Right hindlimb (tissue), 1 donor: Measurements from ENCODE around the gene LMF2.

Experiments
- DNase-seq: peaks from one replicate; pipeline ENCODE4 v3.0.0-alpha.2; 2018

Gene LMF2

GRCh38 chr22:50481045-50481439 lies 26.5 kb downstream of the LMF2 start:
- DNase-seq = no peak

GRCh38 chr22:50479721-50480120 lies 27.8 kb downstream of the LMF2 start:
- no peak for DNase-seq

- DNase-seq = no peak
These were observed 29.6 kb downstream of the LMF2 start for GRCh38 chr22:50477923-50478322.

GRCh38 chr22:50476868-50477267 lies 30.6 kb downstream of the LMF2 start:
- DNase-seq = no peak

GRCh38 chr22:50475652-50476002 lies 31.9 kb downstream of the LMF2 start:
- DNase-seq = no peak

- DNase-seq = peak; percentile 94
These were observed 32.5 kb downstream of the LMF2 start, which contains the start of gene SBF1 for GRCh38 chr22:50474710-50475651. Gene SBF1, minus strand, starts transcription at chr22:50475035. Its CDS starts 195 bp downstream, at chr22:50474840.

GRCh38 chr22:50473855-50474671 lies 33.4 kb downstream of the LMF2 start:
- DNase-seq = peak; percentile 57

GRCh38 chr22:50473088-50473487 lies 34.4 kb downstream of the LMF2 start:
- DNase-seq = no peak

GRCh38 chr22:50471962-50472361 lies 35.5 kb downstream of the LMF2 start:
- no peak for DNase-seq

- no peak for DNase-seq
These were observed 36.2 kb downstream of the LMF2 start for GRCh38 chr22:50471197-50471847.

GRCh38 chr22:50470491-50470890 lies 37.0 kb downstream of the LMF2 start:
- DNase-seq = no peak

- DNase-seq = no peak
These were observed 37.9 kb downstream of the LMF2 start for GRCh38 chr22:50469377-50470305.

GRCh38 chr22:50468626-50469025 lies 38.9 kb downstream of the LMF2 start:
- DNase-seq = no peak

- no peak for DNase-seq
These were observed 39.6 kb downstream of the LMF2 start for GRCh38 chr22:50467773-50468440.

GRCh38 chr22:50467341-50467740 lies 40.2 kb downstream of the LMF2 start:
- no peak for DNase-seq

GRCh38 chr22:50465066-50465930 lies 42.2 kb downstream of the LMF2 start:
- no peak for DNase-seq

GRCh38 chr22:50464451-50464850 lies 43.1 kb downstream of the LMF2 start:
- DNase-seq = no peak

GRCh38 chr22:50463188-50463900 lies 44.2 kb downstream of the LMF2 start:
- no peak for DNase-seq

GRCh38 chr22:50461979-50462540 lies 45.4 kb downstream of the LMF2 start:
- DNase-seq = no peak
